KOPT-K1 (cell line): ENCODE data around the gene ZNF784.

Experiments used
- H3K27ac ChIP-seq: fragments of 200-600 bp; sonication (generic); 2 replicates; pipeline ENCODE4 v1.5.1; 2016; ENCODE audit warnings: antibody characterized with exemption, mild to moderate bottlenecking, low read depth, low read length; ENCODE audit not compliant: poor library complexity, severe bottlenecking
- H3K36me3 ChIP-seq: fragments of 200-600 bp; sonication (generic); 2 replicates; pipeline ENCODE4 v1.5.1; 2017; ENCODE audit warnings: antibody characterized with exemption, mild to moderate bottlenecking, low read length, moderate library complexity; ENCODE audit not compliant: insufficient read depth
- H3K9me3 ChIP-seq: fragments of 200-600 bp; sonication (generic); 2 replicates; pipeline ENCODE4 v1.5.1; 2017; ENCODE audit warnings: antibody characterized with exemption, low read length, mild to moderate bottlenecking; ENCODE audit not compliant: insufficient read depth, poor library complexity, severe bottlenecking

Gene ZNF784

GRCh38 chr19:55622242-55622969, 2.0 kb downstream of the ZNF784 start:
- Histone ChIP-seq H3K36me3 (peaks cover 7% of the 10 kb centered on the region), H3K27ac (no peak overlapping the region), H3K9me3 (no peaks in the 10 kb centered on the region)

- no peak overlapping the region for H3K27ac ChIP-seq
- H3K9me3 ChIP-seq, result no peaks in the 10 kb centered on the region
- peaks cover 13% of the 10 kb centered on the region for H3K36me3 ChIP-seq
Observed at GRCh38 chr19:55621673-55622231, 2.6 kb downstream of the ZNF784 start.

- peaks cover 18% of the 10 kb centered on the region for H3K36me3 ChIP-seq
- H3K9me3 ChIP-seq, result no peaks in the 10 kb centered on the region
- H3K27ac ChIP-seq, result no peak overlapping the region
Observed at GRCh38 chr19:55621205-55621672, 3.1 kb downstream of the ZNF784 start.

- no peaks in the 10 kb centered on the region for H3K9me3 ChIP-seq
- H3K36me3 ChIP-seq, result peaks cover 24% of the 10 kb centered on the region
- no peak overlapping the region for H3K27ac ChIP-seq
Observed at GRCh38 chr19:55620410-55621204, 3.8 kb downstream of the ZNF784 start.

- Histone ChIP-seq H3K36me3 (peaks cover 29% of the 10 kb centered on the region), H3K27ac (no peak overlapping the region), H3K9me3 (no peaks in the 10 kb centered on the region)
Observed at GRCh38 chr19:55619286-55619685, 5.1 kb downstream of the ZNF784 start.

- Histone ChIP-seq H3K9me3 (no peaks in the 10 kb centered on the region), H3K27ac (no peak overlapping the region), H3K36me3 (peaks cover 29% of the 10 kb centered on the region)
Observed at GRCh38 chr19:55618426-55618825, 5.9 kb downstream of the ZNF784 start.

GRCh38 chr19:55617426-55617825, 6.9 kb downstream of the ZNF784 start:
- H3K27ac ChIP-seq, result no peak overlapping the region
- no peaks in the 10 kb centered on the region for H3K9me3 ChIP-seq
- H3K36me3 ChIP-seq, result peaks cover 29% of the 10 kb centered on the region

- Histone ChIP-seq H3K36me3 (peaks cover 32% of the 10 kb centered on the region), H3K27ac (no peak overlapping the region), H3K9me3 (no peaks in the 10 kb centered on the region)
Observed at GRCh38 chr19:55616395-55616875, 7.9 kb downstream of the ZNF784 start.

- Histone ChIP-seq H3K36me3 (peaks cover 32% of the 10 kb centered on the region), H3K27ac (no peak overlapping the region), H3K9me3 (no peaks in the 10 kb centered on the region)
Observed at GRCh38 chr19:55615543-55616394, 8.6 kb downstream of the ZNF784 start.

GRCh38 chr19:55614711-55615542, 9.4 kb downstream of the ZNF784 start:
- no peaks in the 10 kb centered on the region for H3K9me3 ChIP-seq
- H3K36me3 ChIP-seq, result peaks cover 38% of the 10 kb centered on the region
- H3K27ac ChIP-seq, result no peak overlapping the region

- Histone ChIP-seq H3K9me3 (no peaks in the 10 kb centered on the region), H3K27ac (no peak overlapping the region), H3K36me3 (peaks cover 46% of the 10 kb centered on the region)
Observed at GRCh38 chr19:55613930-55614710, 10.2 kb downstream of the ZNF784 start.

GRCh38 chr19:55613396-55613795, 11.0 kb downstream of the ZNF784 start:
- Histone ChIP-seq H3K36me3 (peaks cover 51% of the 10 kb centered on the region), H3K27ac (no peak overlapping the region), H3K9me3 (no peaks in the 10 kb centered on the region)

GRCh38 chr19:55611983-55612645, 12.3 kb downstream of the ZNF784 start:
- no peaks in the 10 kb centered on the region for H3K9me3 ChIP-seq
- H3K36me3 ChIP-seq, result peaks cover 41% of the 10 kb centered on the region; the same call in 1 of the 2 replicates
- H3K27ac ChIP-seq, result no peak overlapping the region
